ENCODE data around the gene UNC93A.
"Not testable (repeated sequence)": the region's sequence is repeated elsewhere in the genome, so short reads cannot be mapped to it uniquely, and the experiment has no call there.

UNC93A gene

GRCh38 chr6:167290786-167291622 lies at the start of gene UNC93A:
Gene UNC93A, plus strand, starts transcription at chr6:167291315. Its CDS starts 175 bp downstream, at chr6:167291490.
- DNase-seq = no peak

DNA sequence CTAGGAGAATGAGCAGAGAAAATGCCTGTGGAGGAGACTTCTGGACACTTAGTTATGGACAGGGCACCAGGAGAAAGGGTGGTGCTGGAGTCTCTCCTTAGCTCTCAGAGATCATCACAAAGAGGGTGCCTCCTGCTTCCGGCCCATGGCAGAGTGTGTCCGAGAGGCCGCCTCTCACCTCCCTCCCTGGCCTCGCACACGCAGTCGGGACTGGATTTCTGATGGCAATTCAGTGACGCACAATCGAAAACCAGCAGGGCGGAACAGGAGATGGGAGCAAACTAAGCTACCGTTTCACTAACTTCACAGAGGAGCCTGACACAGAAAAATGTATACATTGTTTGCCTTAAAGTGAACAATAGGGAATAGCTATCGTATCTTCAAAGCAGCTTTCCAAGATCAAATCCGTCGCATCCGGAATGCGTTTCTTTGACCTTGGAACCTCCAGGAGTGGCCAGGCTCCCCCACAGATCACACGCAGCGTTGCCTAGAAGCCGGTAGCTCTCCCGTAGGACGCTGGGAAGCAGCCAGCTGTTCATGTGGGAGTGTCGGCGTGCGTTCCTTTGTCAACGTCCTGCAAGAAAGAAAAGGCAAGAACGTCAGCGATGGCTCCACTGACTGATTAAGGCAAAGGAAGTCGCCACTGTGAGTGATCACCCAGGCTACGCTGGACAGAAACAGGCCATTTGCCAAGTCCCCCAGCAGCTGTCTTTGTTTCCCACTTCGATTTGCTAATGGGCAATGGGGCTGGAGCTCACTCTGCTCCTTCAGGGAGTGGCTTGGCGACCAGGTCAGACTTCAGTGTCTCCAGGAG lies 49.6 kb upstream of the UNC93A start:
- not testable (repeated sequence) for DNase-seq

- not testable (repeated sequence) for DNase-seq
Measured at GRCh38 chr6:167242135-167242506, 49.0 kb upstream of the UNC93A start.

DNA sequence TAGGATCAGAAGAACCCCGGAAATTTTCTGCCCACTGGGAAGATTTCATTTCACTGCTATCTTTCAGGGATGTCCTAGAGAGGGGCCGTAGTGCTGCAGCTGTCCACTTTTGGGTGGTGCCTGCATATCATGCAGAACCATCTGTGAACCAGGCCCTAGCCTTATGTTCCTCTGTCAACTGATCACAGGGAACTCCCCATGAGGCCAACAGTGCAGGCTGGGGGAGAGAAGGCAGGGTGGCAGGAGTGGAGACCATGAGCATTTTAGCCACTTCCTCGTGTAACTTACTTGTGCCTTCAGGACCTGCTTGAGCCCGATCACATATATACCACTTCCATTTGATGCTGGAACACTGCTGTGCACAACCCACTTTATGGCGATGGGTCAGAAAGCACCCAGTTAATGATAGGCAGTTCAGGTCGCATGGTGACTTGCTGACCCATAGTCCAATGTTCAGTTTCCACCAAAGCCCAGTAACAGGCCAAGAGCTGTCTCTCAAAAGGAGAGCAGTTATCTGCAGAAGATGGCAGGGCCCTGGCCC lies 48.5 kb upstream of the UNC93A start:
- not testable (repeated sequence) for DNase-seq

GRCh38 chr6:167244064-167244960 lies 46.8 kb upstream of the UNC93A start:
- no peak for DNase-seq

DNA sequence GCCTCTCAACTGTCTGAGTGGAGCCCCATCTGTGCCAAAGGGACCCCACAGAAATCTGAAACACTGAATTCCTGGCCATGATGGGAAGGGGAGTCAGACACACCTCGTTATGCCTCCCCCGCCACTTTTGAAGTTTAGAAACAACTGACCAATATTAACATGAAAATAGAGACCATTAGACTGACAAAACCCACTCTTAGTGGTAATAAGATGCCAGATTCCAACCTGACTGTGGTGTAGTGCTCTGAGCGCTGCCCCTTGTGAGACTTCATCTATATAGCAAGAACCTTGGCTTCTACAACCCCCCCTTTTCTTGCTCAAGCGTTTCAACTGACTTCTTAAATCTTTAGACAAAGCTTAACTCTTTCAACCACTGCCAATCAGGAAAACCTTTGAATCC lies 46.1 kb upstream of the UNC93A start:
- DNase-seq = no peak

DNA sequence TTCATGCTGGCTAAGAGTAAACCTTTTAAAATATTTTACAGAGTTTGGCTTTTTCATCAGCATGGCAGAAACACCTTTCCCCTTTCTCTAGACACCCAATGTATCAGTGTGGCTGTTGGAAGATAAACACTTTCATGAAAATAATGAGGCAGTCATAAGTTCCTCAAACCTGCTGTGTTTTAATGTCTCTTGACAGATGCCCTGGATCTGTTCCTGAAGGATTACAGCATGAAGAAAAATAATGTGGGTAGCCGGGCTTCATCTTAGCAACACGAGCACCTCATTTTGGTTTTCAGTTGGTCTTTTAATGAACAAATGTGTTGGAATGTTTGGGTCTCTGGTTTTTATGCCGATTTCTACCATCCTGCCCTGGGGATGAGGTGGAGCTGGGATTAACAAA lies 45.5 kb upstream of the UNC93A start:
- no peak for DNase-seq

GRCh38 chr6:167247814-167248595 lies 43.1 kb upstream of the UNC93A start:
- no peak for DNase-seq

- not testable (repeated sequence) for DNase-seq
Measured at GRCh38 chr6:167248878-167249455, 42.1 kb upstream of the UNC93A start.

GRCh38 chr6:167252271-167252670 lies 38.8 kb upstream of the UNC93A start:
- no peak for DNase-seq

GRCh38 chr6:167255918-167256553 lies 35.1 kb upstream of the UNC93A start:
- no peak for DNase-seq

- no peak for DNase-seq
Measured at GRCh38 chr6:167258646-167259045, 32.5 kb upstream of the UNC93A start.

DNA sequence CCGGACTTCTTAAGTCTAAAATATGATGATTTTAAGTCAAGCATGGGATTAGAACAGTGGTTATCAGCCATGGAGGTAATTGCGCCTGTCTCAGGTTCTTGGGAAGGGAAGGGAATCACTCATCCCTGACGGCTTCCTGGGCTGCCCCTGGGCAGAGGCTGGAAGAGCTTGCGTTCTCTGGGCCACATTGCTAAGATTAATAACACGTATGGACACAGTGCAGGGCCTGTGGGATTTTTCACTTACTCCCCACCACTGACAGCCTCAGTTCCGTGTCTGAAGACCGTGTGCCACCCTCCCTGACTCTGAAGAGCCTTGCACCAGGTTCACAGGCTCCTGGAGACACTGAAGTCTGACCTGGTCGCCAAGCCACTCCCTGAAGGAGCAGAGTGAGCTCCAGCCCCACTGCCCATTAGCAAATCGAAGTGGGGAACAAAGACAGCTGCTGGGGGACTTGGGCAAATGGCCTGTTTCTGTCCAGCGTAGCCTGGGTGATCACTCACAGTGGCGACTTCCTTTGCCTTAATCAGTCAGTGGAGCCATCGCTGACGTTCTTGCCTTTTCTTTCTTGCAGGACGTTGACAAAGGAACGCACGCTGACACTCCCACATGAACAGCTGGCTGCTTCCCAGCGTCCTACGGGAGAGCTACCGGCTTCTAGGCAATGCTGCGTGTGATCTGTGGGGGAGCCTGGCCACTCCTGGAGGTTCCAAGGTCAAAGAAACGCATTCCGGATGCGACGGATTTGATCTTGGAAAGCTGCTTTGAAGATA lies 24.9 kb upstream of the UNC93A start:
- DNase-seq = not testable (repeated sequence)

DNA sequence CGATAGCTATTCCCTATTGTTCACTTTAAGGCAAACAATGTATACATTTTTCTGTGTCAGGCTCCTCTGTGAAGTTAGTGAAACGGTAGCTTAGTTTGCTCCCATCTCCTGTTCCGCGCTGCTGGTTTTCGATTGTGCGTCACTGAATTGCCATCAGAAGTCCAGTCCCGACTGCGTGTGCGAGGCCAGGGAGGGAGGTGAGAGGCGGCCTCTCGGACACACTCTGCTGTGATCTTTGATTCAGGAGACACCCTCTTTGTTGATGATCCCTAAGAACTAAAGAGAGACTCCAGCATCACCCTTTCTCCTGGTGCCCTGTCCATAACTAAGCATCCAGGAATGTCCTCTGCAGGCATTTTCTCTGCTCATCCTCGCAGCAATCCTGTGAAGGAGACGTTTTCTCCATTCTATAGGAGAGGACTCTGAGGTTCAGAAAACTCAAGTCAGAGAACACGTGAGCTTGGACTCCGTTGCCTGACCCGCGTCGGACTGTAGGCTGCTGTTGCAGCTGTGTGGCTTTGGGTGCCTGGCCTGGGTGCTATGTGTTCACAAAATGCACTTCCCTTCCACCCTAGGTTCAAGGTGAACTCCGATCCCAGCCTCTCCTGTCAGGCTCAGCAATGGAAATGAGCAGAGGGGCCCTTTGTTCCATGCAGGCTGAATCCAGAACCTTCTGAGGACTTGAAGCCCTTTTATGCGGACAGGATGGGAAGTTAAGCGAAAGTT lies 24.1 kb upstream of the UNC93A start:
- no peak for DNase-seq

- DNase-seq = not testable (repeated sequence)
Measured at GRCh38 chr6:167267556-167267898, 23.6 kb upstream of the UNC93A start.

GRCh38 chr6:167267921-167268401 lies 23.2 kb upstream of the UNC93A start:
- no peak for DNase-seq

- no peak for DNase-seq
Measured at GRCh38 chr6:167268683-167269280, 22.3 kb upstream of the UNC93A start.

GRCh38 chr6:167270499-167271311 lies 20.4 kb upstream of the UNC93A start:
- DNase-seq = no peak
